ENCODE results near the gene IDNK. TPM values are rescaled to one million over a fixed set of nuclear protein-coding genes. Genes with fewer than 3 reads are reported as not detected.

Gene IDNK
- total and polyA plus RNA-seq, 2 of the 8 experiments (the other 6 are each of a cell fraction or from before 2014, with no cell fraction given) = 0.29 to 0.48 TPM

DNA sequence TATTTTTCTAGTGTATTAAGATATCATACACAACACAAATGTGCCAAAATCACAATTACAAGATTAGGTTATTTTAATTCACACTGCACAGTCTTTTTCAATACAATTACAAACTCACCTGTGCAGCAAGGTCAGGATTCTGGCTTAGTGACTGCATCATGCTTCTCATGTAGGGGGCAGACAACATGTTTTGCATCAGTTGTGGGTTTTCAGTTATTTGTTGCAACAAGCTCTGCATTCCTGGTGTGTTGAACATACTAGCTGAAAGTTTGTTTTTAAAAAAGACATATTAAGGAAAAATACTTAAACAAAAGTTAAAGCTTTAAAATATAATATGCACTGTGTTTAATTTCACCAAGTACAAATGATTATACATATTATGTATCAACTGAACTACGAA is 46.1 kb downstream of the IDNK start (continued):
- TF ChIP-seq, protein P1, sequence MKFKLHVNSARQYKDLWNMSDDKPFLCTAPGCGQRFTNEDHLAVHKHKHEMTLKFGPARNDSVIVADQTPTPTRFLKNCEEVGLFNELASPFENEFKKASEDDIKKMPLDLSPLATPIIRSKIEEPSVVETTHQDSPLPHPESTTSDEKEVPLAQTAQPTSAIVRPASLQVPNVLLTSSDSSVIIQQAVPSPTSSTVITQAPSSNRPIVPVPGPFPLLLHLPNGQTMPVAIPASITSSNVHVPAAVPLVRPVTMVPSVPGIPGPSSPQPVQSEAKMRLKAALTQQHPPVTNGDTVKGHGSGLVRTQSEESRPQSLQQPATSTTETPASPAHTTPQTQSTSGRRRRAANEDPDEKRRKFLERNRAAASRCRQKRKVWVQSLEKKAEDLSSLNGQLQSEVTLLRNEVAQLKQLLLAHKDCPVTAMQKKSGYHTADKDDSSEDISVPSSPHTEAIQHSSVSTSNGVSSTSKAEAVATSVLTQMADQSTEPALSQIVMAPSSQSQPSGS (IDR thresholded peaks at IDR 0.05; ENCODE audit: low read length) = no peak
- TF ChIP-seq SP4 (IDR thresholded peaks at IDR 0.05; ENCODE audit: low read length) = no peak
- TF ChIP-seq CHD7 (IDR thresholded peaks at IDR 0.05; ENCODE audit: insufficient replicate concordance, low read length) = no peak
- no peak for TF ChIP-seq CEBPB (IDR thresholded peaks at IDR 0.05; ENCODE audit: low read depth, low read length)

All from H1 (cell line).